ENCODE measurements around the gene APCDD1.
"Not testable (repeated sequence)": the region's sequence is repeated elsewhere in the genome, so short reads cannot be mapped to it uniquely, and the experiment has no call there.

The APCDD1 gene

GRCh38 chr18:10524507-10525370, 70.3 kb downstream of the APCDD1 start:
- DNase-seq (ENCODE audit: low read depth in 1 of 2, low spot score in 1 of 2), result no peak

GRCh38 chr18:10525371-10525691, 70.9 kb downstream of the APCDD1 start:
- DNase-seq (ENCODE audit: low read depth in 1 of 2, low spot score in 1 of 2), result no peak

GRCh38 chr18:10525697-10526560, 71.5 kb downstream of the APCDD1 start, which contains the start of gene NAPG:
Gene NAPG (plus strand): TSS chr18:10526027. CDS start chr18:10526103, 76 bp downstream.
- DNase-seq (ENCODE audit: low read depth in 1 of 2, low spot score in 1 of 2), result peak; percentile 70 to 87

DNA sequence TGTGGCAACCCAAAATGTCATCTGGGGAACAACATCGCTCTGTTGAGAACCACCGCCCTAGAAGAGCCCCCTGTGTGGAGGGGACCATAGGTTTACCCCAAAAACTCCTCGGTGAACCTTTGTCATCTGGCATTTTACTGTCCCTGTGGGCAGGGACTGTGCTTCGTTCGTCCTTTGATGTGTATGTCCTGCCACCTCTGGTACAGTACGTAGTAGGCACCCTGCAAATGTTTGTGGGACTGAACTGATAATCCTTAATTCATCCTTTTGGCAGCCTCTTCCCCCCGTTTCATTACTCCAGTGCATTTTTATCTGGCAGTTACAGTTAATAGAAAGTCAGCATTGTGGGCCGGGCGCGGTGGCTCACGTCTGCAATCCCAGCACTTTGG, 72.1 kb downstream of the APCDD1 start:
- no peak for DNase-seq (ENCODE audit: low read depth in 1 of 2, low spot score in 1 of 2)

DNA sequence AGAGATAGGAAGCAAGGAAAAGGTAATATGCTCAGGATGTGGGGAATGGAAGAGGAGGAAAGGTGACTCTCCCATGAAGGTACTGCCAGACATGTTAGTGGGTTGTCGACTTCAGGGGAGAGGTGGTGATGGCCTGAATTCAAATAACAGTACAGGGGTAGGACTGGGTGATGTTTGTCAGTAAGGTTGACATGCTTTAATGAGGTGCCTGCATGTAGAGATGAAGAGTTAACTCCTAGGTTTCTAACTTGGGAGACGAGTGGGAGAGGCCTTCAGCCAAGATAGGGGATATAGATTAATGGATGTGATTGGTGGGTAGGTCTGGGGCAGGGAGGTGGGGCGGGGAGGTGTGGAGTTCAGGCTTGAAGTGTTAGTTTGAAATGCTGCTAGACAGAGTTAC, 74.0 kb downstream of the APCDD1 start:
- DNase-seq (ENCODE audit: low read depth in 1 of 2, low spot score in 1 of 2), result no peak

- no peak for DNase-seq (ENCODE audit: low read depth in 1 of 2, low spot score in 1 of 2)
Observed at GRCh38 chr18:10530002-10530401, 75.6 kb downstream of the APCDD1 start.

DNA sequence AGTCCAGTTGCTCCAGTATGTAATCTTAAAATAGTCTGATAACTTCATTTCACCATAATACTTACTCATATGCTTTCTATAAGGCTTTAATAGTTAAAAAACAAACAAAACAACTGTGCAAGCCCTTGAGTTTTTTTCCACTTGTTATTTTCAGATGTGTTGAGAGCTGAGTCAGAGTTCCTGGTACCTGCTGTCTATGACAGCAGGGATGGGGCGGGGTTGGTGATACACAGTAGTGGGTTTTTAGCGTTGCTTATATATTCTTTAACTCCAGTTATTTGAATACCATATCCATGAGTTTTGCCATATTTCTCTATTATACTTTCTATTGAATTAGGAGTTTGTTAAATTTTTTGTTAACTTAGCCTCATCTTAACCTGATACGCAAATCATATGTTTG, 76.4 kb downstream of the APCDD1 start:
- no peak for DNase-seq (ENCODE audit: low read depth in 1 of 2, low spot score in 1 of 2)

GRCh38 chr18:10533111-10533510, 78.7 kb downstream of the APCDD1 start:
- no peak for DNase-seq (ENCODE audit: low read depth in 1 of 2, low spot score in 1 of 2)

GRCh38 chr18:10536280-10536679, 81.8 kb downstream of the APCDD1 start:
- DNase-seq (ENCODE audit: low read depth in 1 of 2, low spot score in 1 of 2), result no peak

GRCh38 chr18:10537765-10538164, 83.3 kb downstream of the APCDD1 start:
- no peak for DNase-seq (ENCODE audit: low read depth in 1 of 2, low spot score in 1 of 2)

- not testable (repeated sequence) for DNase-seq (ENCODE audit: low read depth in 1 of 2, low spot score in 1 of 2)
Observed at GRCh38 chr18:10539124-10539523, 84.7 kb downstream of the APCDD1 start.
